Muscle of leg (tissue), 11 donors: ENCODE results near the gene NOD1. TPM values are rescaled to one million over a fixed set of nuclear protein-coding genes. Genes with fewer than 3 reads are reported as not detected.
A peak's percentile ranks its signal among the peaks of the same experiment; 100 is the strongest.

Experiments used
- DNase-seq: peaks from one replicate; pipeline ENCODE4 v3.0.0; 2013
- H3K27ac ChIP-seq: one replicate; pipeline ENCODE4 v1.5.1; 2013; ENCODE audit warnings: mild to moderate bottlenecking, low read length, control low read depth
- H3K27me3 ChIP-seq: one replicate; pipeline ENCODE4 v1.6.1; 2013; ENCODE audit warnings: low read length; ENCODE audit not compliant: control insufficient read depth, insufficient read depth
- H3K36me3 ChIP-seq: one replicate; pipeline ENCODE4 v1.6.1; 2013; ENCODE audit warnings: low read length; ENCODE audit not compliant: control insufficient read depth, insufficient read depth
- H3K4me1 ChIP-seq: one replicate; pipeline ENCODE4 v1.6.1; 2013; ENCODE audit warnings: low read length; ENCODE audit not compliant: control insufficient read depth, insufficient read depth
- H3K4me3 ChIP-seq: one replicate; pipeline ENCODE4 v1.5.1; 2013; ENCODE audit warnings: low read length, control low read depth
- H3K9me3 ChIP-seq: replicated peaks from 2 replicates; pipeline ENCODE4 v1.6.1; 2013; ENCODE audit warnings: low read depth, low read length; ENCODE audit not compliant: control insufficient read depth
- WGBS: methylation state at CpG from one replicate; pipeline ENCODE4 v1.1.5; 2013; ENCODE audit warnings: missing lambda C conversion rate; ENCODE audit not compliant: insufficient coverage; 5-methylcytosine and 5-hydroxymethylcytosine counted together
- polyA plus RNA-seq, 8 donors: library from polyadenylated mRNA; unstranded; fragments of 120-200 nt; gene quantifications; one replicate each; pipeline versions ENCODE4 v1.2.1 to v1.2.3, GENCODE V29; 2013; ENCODE audit warnings: inconsistent platforms in 1 of 8, low replicate concordance in 1 of 8; ENCODE audit not compliant: insufficient read length in 8 of 8, insufficient read depth in 1 of 8
- total RNA-seq: library from RNA; stranded (reverse); fragments of 120-200 nt; gene quantifications from one replicate; pipeline ENCODE4 v1.2.4, GENCODE V29; 2013

The NOD1 gene
- total and polyA plus RNA-seq, 9 donors = 9.1 to 20.8 (median 13.1) TPM

DNA sequence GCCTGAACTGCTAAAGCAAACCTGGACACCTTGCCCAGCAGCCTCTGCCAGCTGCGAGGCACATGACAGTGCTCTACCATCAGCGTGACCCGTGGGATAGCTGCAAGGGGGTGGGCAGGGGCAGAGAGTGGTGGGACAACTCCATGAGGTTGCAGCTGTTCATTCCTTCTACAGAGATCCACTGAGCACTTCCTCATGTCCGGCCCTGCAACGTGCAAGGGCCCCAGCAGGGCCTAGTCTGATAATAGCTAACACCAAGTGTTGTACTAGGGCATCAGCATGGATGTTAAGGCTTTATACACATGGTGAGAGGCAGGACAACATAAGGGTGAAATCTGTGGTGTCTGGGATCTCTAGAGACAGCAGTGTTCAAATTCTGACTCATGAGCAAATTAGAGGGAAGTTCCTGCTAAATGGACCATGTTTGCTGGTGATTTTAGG is 14.3 kb downstream of the NOD1 start:
- no peaks in the 10 kb centered on the region for H3K27me3 ChIP-seq
- 80% methylated on average over 1 of the region's 5 CpGs for WGBS
- peak; percentile 77 for DNase-seq
- peaks cover 55% of the 10 kb centered on the region for H3K4me1 ChIP-seq
- peak overlapping the region; percentile 69 for H3K27ac ChIP-seq
- H3K36me3 ChIP-seq = peaks cover 3% of the 10 kb centered on the region
- no peaks in the 10 kb centered on the region for H3K9me3 ChIP-seq
- H3K4me3 ChIP-seq = no peak overlapping the region

DNA sequence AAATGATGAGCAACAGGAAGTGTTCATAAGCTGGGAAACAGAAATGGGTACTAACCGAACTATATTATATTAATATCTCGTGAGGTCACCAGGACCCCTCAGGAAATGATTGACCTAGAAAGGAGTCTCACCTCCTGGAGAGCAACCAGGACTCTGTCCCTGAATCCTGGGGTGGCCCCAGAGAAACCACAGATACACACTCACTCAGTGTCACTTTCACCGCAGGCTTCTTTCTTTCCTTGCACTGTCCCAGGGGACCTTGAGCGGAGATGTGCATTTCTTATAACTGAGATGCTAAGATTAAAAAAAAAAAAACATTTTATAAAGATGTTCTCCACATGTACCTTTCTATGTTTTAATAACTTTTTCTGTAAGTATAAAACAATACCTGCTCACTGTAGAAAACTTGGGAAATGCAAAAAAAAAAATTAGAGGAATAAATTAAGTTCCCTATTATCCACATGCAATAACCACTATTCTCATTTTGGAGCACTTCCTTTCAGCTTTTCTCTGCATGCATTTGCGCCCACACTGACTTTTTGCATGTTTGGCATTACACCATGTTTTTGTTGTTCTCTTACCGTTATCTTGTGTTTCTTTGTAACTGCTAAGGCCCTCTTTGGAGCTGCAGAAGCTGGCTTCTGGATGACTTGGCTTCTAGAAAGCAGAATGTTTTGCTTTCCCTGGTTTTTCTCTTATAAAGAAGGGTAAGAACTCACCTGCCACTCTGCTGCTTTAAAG is 15.0 kb downstream of the NOD1 start:
- Histone ChIP-seq H3K9me3 (no peaks in the 10 kb centered on the region), H3K27ac (peak overlapping the region; percentile 69), H3K36me3 (peaks cover 3% of the 10 kb centered on the region), H3K27me3 (no peaks in the 10 kb centered on the region), H3K4me3 (no peak overlapping the region), H3K4me1 (peaks cover 49% of the 10 kb centered on the region)
- 80% methylated on average over 2 of the region's 6 CpGs for WGBS
- DNase-seq = no peak

- Histone ChIP-seq H3K4me1 (peaks cover 49% of the 10 kb centered on the region), H3K9me3 (no peaks in the 10 kb centered on the region), H3K4me3 (no peak overlapping the region), H3K27me3 (no peaks in the 10 kb centered on the region), H3K27ac (no peak overlapping the region), H3K36me3 (peaks cover 8% of the 10 kb centered on the region)
- no CpG with 5 or more reads among the region's 1 CpG for WGBS
- DNase-seq = no peak
These were observed 16.4 kb downstream of the NOD1 start for GRCh38 chr7:30462179-30462578.

DNA sequence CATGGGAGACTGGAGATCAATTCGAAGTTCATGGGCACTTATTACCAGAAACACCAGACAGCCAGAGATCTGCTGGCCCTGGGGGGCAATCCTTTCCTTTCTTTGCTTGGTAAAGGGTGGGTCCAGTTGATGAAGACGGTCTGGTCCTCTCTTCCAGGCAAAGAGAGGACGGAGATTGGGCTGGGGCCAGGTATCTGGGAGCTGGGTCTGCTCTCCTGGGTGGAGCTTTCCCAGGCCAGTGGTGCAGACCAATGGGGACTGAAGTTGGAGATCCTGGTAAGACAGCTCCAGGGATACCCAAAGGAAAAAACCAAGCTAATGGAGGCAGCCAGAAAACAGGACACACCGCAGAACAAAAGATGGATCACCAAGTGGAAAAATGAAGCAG is 18.3 kb downstream of the NOD1 start:
- Histone ChIP-seq H3K27me3 (no peaks in the 10 kb centered on the region), H3K4me1 (peaks cover 35% of the 10 kb centered on the region), H3K4me3 (no peak overlapping the region), H3K9me3 (no peaks in the 10 kb centered on the region), H3K36me3 (peaks cover 24% of the 10 kb centered on the region), H3K27ac (peak overlapping the region; percentile 67)
- no peak for DNase-seq
- 33% methylated on average over 1 of the region's 4 CpGs for WGBS

DNA sequence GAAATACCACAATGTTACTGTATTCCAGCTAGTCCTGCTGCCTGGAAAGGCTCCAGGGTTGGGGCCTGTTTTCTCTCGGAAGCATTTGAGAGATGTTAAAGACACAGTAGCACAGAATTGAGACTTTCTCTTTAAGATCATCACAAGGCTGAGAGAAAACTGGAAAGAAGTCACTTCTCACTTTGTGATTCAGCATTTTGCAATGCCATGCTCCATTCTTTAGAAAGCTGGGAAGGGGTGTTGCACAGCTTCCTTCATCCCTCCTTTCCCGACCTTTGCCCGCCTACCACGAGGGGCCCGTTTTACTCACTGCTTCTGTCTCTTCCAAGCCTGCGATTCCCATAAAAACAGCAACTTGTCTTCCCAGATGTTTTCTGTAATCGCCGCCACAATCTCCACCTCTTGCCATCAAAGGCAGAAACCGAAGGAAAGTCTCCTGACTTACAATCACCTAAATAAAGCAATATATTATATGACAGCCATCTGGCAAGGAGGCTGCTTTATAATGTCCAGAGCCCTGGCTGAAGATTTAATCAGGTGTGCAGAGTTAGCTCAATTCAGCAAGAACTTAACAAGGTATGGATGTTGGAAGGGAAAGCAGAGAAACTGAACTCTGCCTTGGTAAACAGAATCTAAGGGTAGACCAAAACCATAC is 18.9 kb downstream of the NOD1 start:
- Histone ChIP-seq H3K27ac (peak overlapping the region; percentile 67), H3K4me1 (peaks cover 30% of the 10 kb centered on the region), H3K9me3 (no peaks in the 10 kb centered on the region), H3K4me3 (no peak overlapping the region), H3K36me3 (peaks cover 29% of the 10 kb centered on the region), H3K27me3 (no peaks in the 10 kb centered on the region)
- peak; percentile 89 for DNase-seq
- 6% methylated on average over 3 of the region's 9 CpGs for WGBS

DNA sequence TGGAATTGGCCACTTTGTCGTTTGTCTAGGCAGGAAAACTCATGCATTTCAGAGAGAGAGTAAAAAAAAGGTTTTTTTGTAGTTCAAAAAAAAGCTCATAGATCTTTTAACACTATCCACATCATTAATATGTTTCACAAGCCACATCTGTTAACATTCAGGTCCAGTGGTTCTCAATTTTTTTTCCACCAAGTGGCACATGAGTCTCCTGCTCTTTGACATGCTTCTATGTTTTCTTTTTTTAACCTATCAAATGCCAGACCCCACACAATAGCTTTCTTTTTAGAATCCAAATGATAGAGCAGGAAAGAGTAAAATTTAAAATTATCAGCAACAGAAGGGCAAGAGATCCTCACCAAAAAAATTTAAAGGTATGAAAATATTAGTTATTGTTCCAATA is 20.3 kb downstream of the NOD1 start:
- peaks cover 24% of the 10 kb centered on the region for H3K4me1 ChIP-seq
- peaks cover 35% of the 10 kb centered on the region for H3K36me3 ChIP-seq
- H3K9me3 ChIP-seq = no peaks in the 10 kb centered on the region
- no peaks in the 10 kb centered on the region for H3K27me3 ChIP-seq
- DNase-seq = peak; percentile 69
- H3K4me3 ChIP-seq = no peak overlapping the region
- H3K27ac ChIP-seq = no peak overlapping the region
- WGBS = no CpG with 5 or more reads among the region's 1 CpG

DNA sequence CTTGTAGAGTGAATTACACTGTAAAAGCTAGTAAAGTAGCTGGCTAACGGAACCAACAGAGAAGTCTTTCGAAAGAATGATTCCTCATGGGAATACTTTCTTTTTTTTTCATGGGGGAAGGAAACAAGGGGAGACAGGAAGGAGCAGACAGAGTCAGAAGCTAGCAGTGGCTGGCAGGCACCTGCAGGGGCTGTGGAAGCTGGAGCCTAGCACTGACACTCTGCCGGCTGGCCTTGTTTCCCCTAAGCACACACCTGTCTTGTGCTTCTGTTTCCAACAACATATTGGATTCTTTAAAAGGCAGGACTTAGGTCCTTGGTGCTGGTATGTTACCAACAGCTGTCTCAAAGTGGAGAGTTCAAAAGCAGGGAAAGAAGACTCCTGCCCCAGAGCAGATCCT is 24.7 kb downstream of the NOD1 start:
- DNase-seq = peak; percentile 38
- peak overlapping the region; percentile 5 for H3K27ac ChIP-seq

GRCh38 chr7:30453016-30453415 is 25.6 kb downstream of the NOD1 start:
- H3K36me3 ChIP-seq = peaks cover 83% of the 10 kb centered on the region
- no peaks in the 10 kb centered on the region for H3K27me3 ChIP-seq
- H3K4me3 ChIP-seq = no peak overlapping the region
- 90% methylated on average over 4 of the region's 8 CpGs for WGBS
- H3K27ac ChIP-seq = no peak overlapping the region
- DNase-seq = no peak
- H3K9me3 ChIP-seq = no peaks in the 10 kb centered on the region
- H3K4me1 ChIP-seq = peaks cover 18% of the 10 kb centered on the region

More for the DNA sequence above, 24.7 kb downstream of the NOD1 start:
- Histone ChIP-seq H3K36me3 (peaks cover 74% of the 10 kb centered on the region), H3K4me3 (no peak overlapping the region), H3K27me3 (no peaks in the 10 kb centered on the region), H3K4me1 (peaks cover 18% of the 10 kb centered on the region), H3K9me3 (no peaks in the 10 kb centered on the region)
- WGBS = 45% methylated on average over 2 of the region's 3 CpGs

GRCh38 chr7:30452280-30452930 is 26.2 kb downstream of the NOD1 start:
- WGBS = 81% methylated on average over 27 of the region's 27 CpGs
- H3K9me3 ChIP-seq = no peaks in the 10 kb centered on the region
- peaks cover 84% of the 10 kb centered on the region for H3K36me3 ChIP-seq

GRCh38 chr7:30451539-30452279 is 26.9 kb downstream of the NOD1 start:
- DNase-seq = no peak
- no peaks in the 10 kb centered on the region for H3K9me3 ChIP-seq
- 83% methylated on average over 28 of the region's 29 CpGs for WGBS
- no peak overlapping the region for H3K4me3 ChIP-seq
- no peak overlapping the region for H3K27ac ChIP-seq
- peaks cover 87% of the 10 kb centered on the region for H3K36me3 ChIP-seq
- peaks cover 16% of the 10 kb centered on the region for H3K4me1 ChIP-seq
- no peaks in the 10 kb centered on the region for H3K27me3 ChIP-seq

More at GRCh38 chr7:30452280-30452930, 26.2 kb downstream of the NOD1 start:
- peaks cover 16% of the 10 kb centered on the region for H3K4me1 ChIP-seq
- no peak for DNase-seq
- no peaks in the 10 kb centered on the region for H3K27me3 ChIP-seq
- H3K4me3 ChIP-seq = no peak overlapping the region
- H3K27ac ChIP-seq = no peak overlapping the region
